ENCODE measurements around the gene PBXIP1. TPM values are rescaled to one million over a fixed set of nuclear protein-coding genes. Genes with fewer than 3 reads are reported as not detected.

PBXIP1 gene
- total RNA-seq, 2 experiments from 2014 or later, result 17.7 to 19.4 TPM

GRCh38 chr1:154957091-154957657, 1.3 kb upstream of the PBXIP1 start:
- TF ChIP-seq CTCF (IDR thresholded peaks at IDR 0.05), result no peak
- no peaks in the 10 kb centered on the region for H3K27me3 Mint-ChIP-seq
- DNase-seq (no peak), ATAC-seq (no peak)
- no peak overlapping the region for H3K4me3 Mint-ChIP-seq
- H3K36me3 Mint-ChIP-seq (ENCODE audit: low read depth), result peaks cover 17% of the 10 kb centered on the region
- no peaks in the 10 kb centered on the region for H3K9me3 Mint-ChIP-seq
- POLR2A ChIA-PET, result interaction anchor here (1.1 to 3.3 kb wide), 3 partner anchors 15 to 20 kb away, joined by 4 to 11 read pairs (median 5); no protein-coding TSS in a partner anchor
- CTCF ChIA-PET, result interaction anchor here (2.4 to 6.7 kb wide), 3 partner anchors 13 to 105 kb away, joined by 5 to 37 read pairs (median 10); partner anchors contain the start of gene SHC1
- peak overlapping the region; percentile 72 for H3K27ac Mint-ChIP-seq
- intact Hi-C loops (cut with micrococcal nuclease), result no loop called here
- peaks cover 62% of the 10 kb centered on the region for H3K4me1 Mint-ChIP-seq (ENCODE audit: low read depth)

- CTCF ChIA-PET, result interaction anchor here (0.9 to 6.7 kb wide), 9 partner anchors 14 to 211 kb away, joined by 3 to 49 read pairs (median 10); partner anchors contain the start of genes ADAM15, LENEP, PMVK and SHC1
- Mint-ChIP-seq H3K27ac (peak overlapping the region; percentile 97), H3K27me3 (no peaks in the 10 kb centered on the region), H3K4me3 (peak overlapping the region; percentile 91), H3K36me3 (ENCODE audit: low read depth) (peaks cover 16% of the 10 kb centered on the region), H3K9me3 (no peaks in the 10 kb centered on the region), H3K4me1 (ENCODE audit: low read depth) (peaks cover 67% of the 10 kb centered on the region)
- ATAC-seq (no peak), DNase-seq (no peak)
- intact Hi-C loops (cut with micrococcal nuclease), result no loop called here
- no peak for TF ChIP-seq CTCF (IDR thresholded peaks at IDR 0.05)
- POLR2A ChIA-PET, result interaction anchor here (0.8 to 3.3 kb wide), 9 partner anchors 8 to 59 kb away, joined by 3 to 11 read pairs (median 4); partner anchors contain the start of gene FLAD1
Measured at GRCh38 chr1:154956544-154956941, 644 bp upstream of the PBXIP1 start.

- peak overlapping the region; percentile 91 for H3K4me3 Mint-ChIP-seq
- H3K9me3 Mint-ChIP-seq, result no peaks in the 10 kb centered on the region
- intact Hi-C loops (cut with micrococcal nuclease), result no loop called here
- H3K27ac Mint-ChIP-seq, result peak overlapping the region; percentile 97
- POLR2A ChIA-PET, result interaction anchor here (0.9 to 3.3 kb wide), 10 partner anchors 9 to 365 kb away, joined by 3 to 11 read pairs (median 5); partner anchors contain the start of genes FLAD1, PMVK and ZBTB7B
- peaks cover 13% of the 10 kb centered on the region for H3K36me3 Mint-ChIP-seq (ENCODE audit: low read depth)
- DNase-seq (peak; percentile 94), ATAC-seq (peak; percentile 85)
- TF ChIP-seq CTCF (IDR thresholded peaks at IDR 0.05), result no peak
- no peaks in the 10 kb centered on the region for H3K27me3 Mint-ChIP-seq
- peaks cover 70% of the 10 kb centered on the region for H3K4me1 Mint-ChIP-seq (ENCODE audit: low read depth)
- CTCF ChIA-PET, result interaction anchor here (0.7 to 6.7 kb wide), 15 partner anchors 15 to 285 kb away, joined by 3 to 49 read pairs (median 4); partner anchors contain the start of genes ADAM15, KRTCAP2, LENEP and PMVK
Measured at GRCh38 chr1:154955039-154955717, 721 bp downstream of the PBXIP1 start.

GRCh38 chr1:154954541-154954940, 1.4 kb downstream of the PBXIP1 start:
- TF ChIP-seq CTCF (IDR thresholded peaks at IDR 0.05), result no peak
- DNase-seq (no peak), ATAC-seq (no peak)
- H3K27me3 Mint-ChIP-seq, result no peaks in the 10 kb centered on the region
- ChIA-PET CTCF (interaction anchor here (1.6 to 6.7 kb wide), 7 partner anchors 16 to 107 kb away, joined by 3 to 49 read pairs (median 12); partner anchors contain the start of genes ADAM15, PMVK and SHC1), POLR2A (interaction anchor here (1.4 to 3.3 kb wide), 4 partner anchors 18 to 165 kb away, joined by 3 to 11 read pairs (median 7); partner anchors contain the start of genes FLAD1 and PMVK)
- peaks cover 67% of the 10 kb centered on the region for H3K4me1 Mint-ChIP-seq (ENCODE audit: low read depth)
- intact Hi-C loops (cut with micrococcal nuclease), result no loop called here
- peak overlapping the region; percentile 97 for H3K27ac Mint-ChIP-seq
- no peaks in the 10 kb centered on the region for H3K9me3 Mint-ChIP-seq
- H3K36me3 Mint-ChIP-seq (ENCODE audit: low read depth), result peaks cover 10% of the 10 kb centered on the region
- H3K4me3 Mint-ChIP-seq, result peak overlapping the region; percentile 91

Measured in activated CD8-positive, alpha-beta T cell treated with anti-CD3 and anti-CD28 coated beads for 36 hours (primary cell).